K562 (cell line): ENCODE results near the gene MMEL1. TPM values are rescaled to one million over a fixed set of nuclear protein-coding genes. Genes with fewer than 3 reads are reported as not detected.

Experiments used
- CEBPB ChIP-seq: fragments of 450-650 bp; IDR thresholded peaks from 2 replicates; pipeline ENCODE4 v1.6.1; 2016; ENCODE audit warnings: missing genetic modification characterization, missing compliant biosample characterization
- CREM ChIP-seq: IDR thresholded peaks from 2 replicates; pipeline ENCODE4 v1.6.1; 2014; ENCODE audit warnings: antibody characterized with exemption, low read depth
- ETV5 ChIP-seq: sonication (generic); formaldehyde crosslinking; IDR thresholded peaks from 2 replicates; pipeline ENCODE4 v1.4.0; 2020; ENCODE audit warnings: low read depth, mild to moderate bottlenecking, missing genetic modification reagents
- FOXA1 ChIP-seq: fragments of 450-650 bp; IDR thresholded peaks from 2 replicates; pipeline ENCODE4 v1.6.1; 2016; ENCODE audit warnings: mild to moderate bottlenecking, borderline replicate concordance
- HDAC2 ChIP-seq: fragments of 450-650 bp; IDR thresholded peaks from 2 replicates; pipeline ENCODE4 v1.6.1; 2016; ENCODE audit warnings: mild to moderate bottlenecking
- HLTF ChIP-seq: fragments of 450-650 bp; IDR thresholded peaks from 2 replicates; pipeline ENCODE4 v1.6.1; 2016
- HMG20B ChIP-seq: fragments of 250-450 bp; sonication (Bioruptor Pico); IDR thresholded peaks from 2 replicates; pipeline ENCODE4 v1.5.0; 2021; ENCODE audit warnings: mild to moderate bottlenecking
- KDM1A ChIP-seq, 2 experiments: fragments of 450-650 bp; IDR thresholded peaks; 2 replicates each; pipeline ENCODE4 v1.6.1; 2016; ENCODE audit warnings: mild to moderate bottlenecking in 2 of 2
- KLF1 ChIP-seq: fragments of 450-650 bp; IDR thresholded peaks from 2 replicates; pipeline ENCODE4 v1.6.1; 2016; ENCODE audit warnings: missing genetic modification characterization, missing compliant biosample characterization
- NFE2 ChIP-seq: IDR thresholded peaks from 2 replicates; pipeline ENCODE4 v1.6.1; 2014; ENCODE audit warnings: antibody characterized with exemption, low read depth
- RBM17 ChIP-seq: fragments of 200-400 bp; formaldehyde crosslinking; IDR thresholded peaks from 2 replicates; pipeline ENCODE4 v1.6.1; 2017; ENCODE audit warnings: low read depth, mild to moderate bottlenecking, low read length, borderline replicate concordance
- RBM25 ChIP-seq: fragments of 200-400 bp; formaldehyde crosslinking; IDR thresholded peaks from 2 replicates; pipeline ENCODE4 v1.6.1; 2018; ENCODE audit warnings: low read length, low read depth, moderate library complexity; ENCODE audit not compliant: severe bottlenecking
- RBM34 ChIP-seq: fragments of 200-400 bp; formaldehyde crosslinking; IDR thresholded peaks from 2 replicates; pipeline ENCODE4 v1.6.1; 2018; ENCODE audit warnings: low read length, borderline replicate concordance; ENCODE audit not compliant: insufficient read depth
- SMAD4 ChIP-seq: fragments of 250-450 bp; sonication (Bioruptor Pico); conservative IDR thresholded peaks from 2 replicates; pipeline ENCODE4 v1.8.0; 2021; ENCODE audit warnings: inconsistent platforms, mild to moderate bottlenecking, moderate library complexity
- SP2 ChIP-seq: IDR thresholded peaks from 2 replicates; pipeline ENCODE4 v1.6.1; 2011; ENCODE audit warnings: mild to moderate bottlenecking, low read depth, low read length, moderate library complexity; ENCODE audit not compliant: poor library complexity, severe bottlenecking; ENCODE audit errors: extremely low read depth
- STAG1 ChIP-seq: sonication (generic); formaldehyde crosslinking; IDR thresholded peaks from 2 replicates; pipeline ENCODE4 v1.5.0; 2020; ENCODE audit warnings: missing genetic modification reagents, borderline replicate concordance
- ZNF121 ChIP-seq: sonication (generic); formaldehyde crosslinking; conservative IDR thresholded peaks from 2 replicates; pipeline ENCODE4 v1.8.0; 2022; ENCODE audit warnings: missing genetic modification reagents
- ZNF23 ChIP-seq: fragments of 250-450 bp; sonication (Bioruptor Pico); IDR thresholded peaks from 2 replicates; pipeline ENCODE4 v1.4.0; 2020; ENCODE audit warnings: mild to moderate bottlenecking
- ZNF282 ChIP-seq: sonication (generic); formaldehyde crosslinking; IDR thresholded peaks from 2 replicates; pipeline ENCODE4 v1.8.1; 2023; ENCODE audit warnings: missing genetic modification reagents
- ZNF551 ChIP-seq: fragments of 250-450 bp; sonication (Bioruptor Pico); IDR thresholded peaks from 2 replicates; pipeline ENCODE4 v1.5.0; 2021; ENCODE audit warnings: mild to moderate bottlenecking, moderate library complexity
- ZNF696 ChIP-seq: fragments of 250-450 bp; sonication (Bioruptor Pico); conservative IDR thresholded peaks from 2 replicates; pipeline ENCODE4 v1.4.0; 2020; ENCODE audit warnings: mild to moderate bottlenecking, moderate library complexity
- ZNF699 ChIP-seq: fragments of 250-450 bp; sonication (Bioruptor Pico); IDR thresholded peaks from 2 replicates; pipeline ENCODE4 v1.8.0; 2021; ENCODE audit warnings: mild to moderate bottlenecking, moderate library complexity; ENCODE audit not compliant: insufficient replicate concordance
- polyA plus RNA-seq, 8 experiments: library from polyadenylated mRNA; depleted of rRNA in 4 of 8; stranded (reverse) in 5 of 8; unstranded in 3 of 8; fragments of >200 nt; fragmentation: Nextera tagmentation in 2 of 8; fragmentation: Illumina TruSeq in 1 of 8; extraction: Ambion mirVana in 2 of 8; extraction: Trizol in 1 of 8; gene quantifications; 2 replicates each; pipeline versions ENCODE4 v1.2.1 to v1.2.3, GENCODE V29; 2011 to 2014; ENCODE audit warnings: inconsistent platforms in 1 of 8, missing spikeins in 1 of 8
- total RNA-seq, 7 experiments: library from RNA; depleted of rRNA in 6 of 7; stranded (reverse); fragments of >200 nt in 6 of 7; fragmentation: Illumina TruSeq in 2 of 7; extraction: Trizol in 2 of 7; gene quantifications; 2 replicates each; pipeline versions ENCODE4 v1.2.1 to v1.2.3, GENCODE V29; 2011 to 2021; ENCODE audit warnings: low replicate concordance in 1 of 7
- TF ChIP-seq, protein P1 (sequence below), 2 experiments: fragments of 450-650 bp in 1 of 2; sonication (generic) in 1 of 2; formaldehyde crosslinking in 1 of 2; IDR thresholded peaks; 2 replicates each; pipeline versions ENCODE4 v1.7.1 to v1.9.0; 2016 to 2022; ENCODE audit warnings: inconsistent platforms in 1 of 2, mild to moderate bottlenecking in 1 of 2, missing genetic modification reagents in 1 of 2

MMEL1 gene
- total and polyA plus RNA-seq, 9 of the 15 experiments (the other 6 are each of a cell fraction or from before 2014, with no cell fraction given): not detected

GRCh38 chr1:2541619-2542245 is 91.1 kb downstream of the MMEL1 start (continued):
- TF ChIP-seq ZNF699 (CRISPR knock-in tag): no peak
- TF ChIP-seq NFE2: no peak
- TF ChIP-seq, protein P1, sequence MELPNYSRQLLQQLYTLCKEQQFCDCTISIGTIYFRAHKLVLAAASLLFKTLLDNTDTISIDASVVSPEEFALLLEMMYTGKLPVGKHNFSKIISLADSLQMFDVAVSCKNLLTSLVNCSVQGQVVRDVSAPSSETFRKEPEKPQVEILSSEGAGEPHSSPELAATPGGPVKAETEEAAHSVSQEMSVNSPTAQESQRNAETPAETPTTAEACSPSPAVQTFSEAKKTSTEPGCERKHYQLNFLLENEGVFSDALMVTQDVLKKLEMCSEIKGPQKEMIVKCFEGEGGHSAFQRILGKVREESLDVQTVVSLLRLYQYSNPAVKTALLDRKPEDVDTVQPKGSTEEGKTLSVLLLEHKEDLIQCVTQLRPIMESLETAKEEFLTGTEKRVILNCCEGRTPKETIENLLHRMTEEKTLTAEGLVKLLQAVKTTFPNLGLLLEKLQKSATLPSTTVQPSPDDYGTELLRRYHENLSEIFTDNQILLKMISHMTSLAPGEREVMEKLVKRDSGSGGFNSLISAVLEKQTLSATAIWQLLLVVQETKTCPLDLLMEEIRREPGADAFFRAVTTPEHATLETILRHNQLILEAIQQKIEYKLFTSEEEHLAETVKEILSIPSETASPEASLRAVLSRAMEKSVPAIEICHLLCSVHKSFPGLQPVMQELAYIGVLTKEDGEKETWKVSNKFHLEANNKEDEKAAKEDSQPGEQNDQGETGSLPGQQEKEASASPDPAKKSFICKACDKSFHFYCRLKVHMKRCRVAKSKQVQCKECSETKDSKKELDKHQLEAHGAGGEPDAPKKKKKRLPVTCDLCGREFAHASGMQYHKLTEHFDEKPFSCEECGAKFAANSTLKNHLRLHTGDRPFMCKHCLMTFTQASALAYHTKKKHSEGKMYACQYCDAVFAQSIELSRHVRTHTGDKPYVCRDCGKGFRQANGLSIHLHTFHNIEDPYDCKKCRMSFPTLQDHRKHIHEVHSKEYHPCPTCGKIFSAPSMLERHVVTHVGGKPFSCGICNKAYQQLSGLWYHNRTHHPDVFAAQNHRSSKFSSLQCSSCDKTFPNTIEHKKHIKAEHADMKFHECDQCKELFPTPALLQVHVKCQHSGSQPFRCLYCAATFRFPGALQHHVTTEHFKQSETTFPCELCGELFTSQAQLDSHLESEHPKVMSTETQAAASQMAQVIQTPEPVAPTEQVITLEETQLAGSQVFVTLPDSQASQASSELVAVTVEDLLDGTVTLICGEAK (IDR thresholded peaks at IDR 0.05): no peak
- TF ChIP-seq, protein P1 (CRISPR knock-in tag; IDR thresholded peaks at IDR 0.05): no peak
- TF ChIP-seq CREM: peak; percentile 72
- TF ChIP-seq CEBPB (tag): no peak
- TF ChIP-seq ZNF23 (CRISPR knock-in tag): no peak
- no peak for TF ChIP-seq HMG20B (CRISPR knock-in tag)
- no peak for TF ChIP-seq ZNF551 (CRISPR knock-in tag)
- TF ChIP-seq ZNF121 (CRISPR knock-in tag): no peak
- TF ChIP-seq ZNF282 (CRISPR knock-in tag): no peak
- TF ChIP-seq RBM17: no peak
- TF ChIP-seq FOXA1: no peak
- TF ChIP-seq ETV5 (CRISPR knock-in tag): no peak
- peak; percentile 73 for TF ChIP-seq KLF1 (tag)
- peak; percentile 72; the same call in 1 of the 2 replicates for TF ChIP-seq SMAD4
- TF ChIP-seq STAG1 (CRISPR knock-in tag): no peak
- TF ChIP-seq RBM25: peak; percentile 95
- no peak for TF ChIP-seq RBM34
- TF ChIP-seq KDM1A (IDR thresholded peaks at IDR 0.05): peak; percentile 95 to 99
- peak; percentile 98 for TF ChIP-seq HDAC2
- TF ChIP-seq HLTF: peak; percentile 60; the same call in 1 of the 2 replicates
- no peak for TF ChIP-seq SP2
- TF ChIP-seq ZNF696 (CRISPR knock-in tag): no peak
